Stimulated activated naive CD8-positive, alpha-beta T cell treated with anti-CD3 and anti-CD28 coated beads, Interleukin-15, Interleukin-2, amounts not matched to agents 100 U/mL and 50 U/mL, for 24 hours (primary cell): Measurements from ENCODE around the gene SRPRA.
A peak's percentile ranks its signal among the peaks of the same experiment; 100 is the strongest.
"Not testable (repeated sequence)": the region's sequence is repeated elsewhere in the genome, so short reads cannot be mapped to it uniquely, and the experiment has no call there.

Experiments used
- ATAC-seq: fragments of 150-1000 bp; cut with Tn5 transposase; one replicate; pipeline ENCODE4 v1.10.0; 2021
- DNase-seq: peaks from one replicate; pipeline ENCODE4 v3.0.0; 2021

Gene SRPRA

DNA sequence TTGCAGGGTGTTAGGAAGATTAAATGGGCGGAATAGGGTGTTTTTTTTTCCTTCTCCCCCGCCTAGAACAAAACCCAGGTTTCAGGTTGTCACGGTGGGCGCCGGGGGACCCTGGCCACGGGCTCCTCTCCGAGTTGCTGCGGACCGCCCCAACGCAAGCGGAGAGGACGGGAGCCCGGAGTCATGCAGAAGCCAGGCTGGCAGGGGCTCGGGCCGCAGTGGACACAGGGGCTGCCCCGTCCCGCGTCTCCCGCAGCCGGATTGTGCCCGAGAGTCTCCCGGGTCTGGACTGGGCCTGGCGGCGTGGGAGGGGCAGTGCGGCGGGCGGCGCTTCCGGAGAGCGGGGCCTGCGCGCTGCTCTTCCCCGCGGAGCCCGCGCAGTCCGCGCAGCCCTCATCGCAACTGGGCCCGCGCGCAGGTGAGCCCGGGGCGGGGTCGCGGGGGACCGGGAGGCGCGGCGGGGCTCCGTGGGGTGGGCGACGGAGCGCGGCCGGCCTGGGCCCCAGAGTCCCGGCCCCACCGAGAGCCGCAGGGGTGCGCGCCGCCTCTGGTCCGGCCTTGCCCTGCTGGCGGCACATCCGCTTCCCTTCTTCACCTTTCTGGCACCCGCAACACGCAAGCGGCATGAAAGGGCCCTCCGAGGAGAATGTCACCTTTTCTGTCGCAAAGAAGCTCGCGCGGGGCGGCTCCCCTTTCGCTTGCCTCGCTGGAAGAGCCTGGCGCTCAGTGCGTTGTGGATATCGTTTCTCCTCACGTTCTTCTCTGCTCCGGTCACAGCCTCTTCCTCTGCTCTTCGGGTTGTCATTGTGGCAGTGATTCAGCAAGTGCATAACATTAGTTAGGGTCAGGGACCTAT is 14.3 kb upstream of the SRPRA start, which contains the start of gene TIRAP:
Gene TIRAP, plus strand, starts transcription at position 358 of the 856 bp plus-strand sequence. CDS start 7,802 bp downstream, outside the sequence.
- DNase-seq (peak; percentile 61), ATAC-seq (peak; percentile 66)

GRCh38 chr11:126282361-126282735 is 13.7 kb upstream of the SRPRA start:
- DNase-seq (peak; percentile 51), ATAC-seq (peak; percentile 21)

DNA sequence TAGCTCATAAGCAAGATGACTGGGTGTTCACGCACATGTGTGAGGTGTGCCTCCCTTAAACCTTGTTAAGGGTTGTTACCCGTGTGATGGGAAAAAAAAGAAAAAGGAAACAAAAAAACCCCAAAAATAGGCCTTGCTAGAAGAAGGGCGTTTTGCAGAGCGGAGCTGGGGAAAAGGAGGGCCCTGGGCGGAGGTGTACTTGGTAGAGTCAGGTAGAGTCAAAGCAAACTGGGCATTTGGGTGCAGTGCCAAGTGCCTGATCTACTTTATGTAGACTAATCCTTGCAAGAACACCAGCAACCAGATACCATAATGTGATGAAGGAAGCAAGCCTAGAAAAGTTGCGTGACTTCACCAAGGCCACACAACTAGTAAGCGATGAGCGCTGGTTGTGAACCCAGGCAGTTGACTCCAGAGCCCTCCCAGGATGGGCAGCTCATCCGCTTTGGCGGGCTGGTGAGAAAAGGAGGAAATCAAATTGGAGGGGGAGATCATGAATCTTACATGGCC is 13.0 kb upstream of the SRPRA start:
- DNase-seq (no peak), ATAC-seq (no peak)

DNA sequence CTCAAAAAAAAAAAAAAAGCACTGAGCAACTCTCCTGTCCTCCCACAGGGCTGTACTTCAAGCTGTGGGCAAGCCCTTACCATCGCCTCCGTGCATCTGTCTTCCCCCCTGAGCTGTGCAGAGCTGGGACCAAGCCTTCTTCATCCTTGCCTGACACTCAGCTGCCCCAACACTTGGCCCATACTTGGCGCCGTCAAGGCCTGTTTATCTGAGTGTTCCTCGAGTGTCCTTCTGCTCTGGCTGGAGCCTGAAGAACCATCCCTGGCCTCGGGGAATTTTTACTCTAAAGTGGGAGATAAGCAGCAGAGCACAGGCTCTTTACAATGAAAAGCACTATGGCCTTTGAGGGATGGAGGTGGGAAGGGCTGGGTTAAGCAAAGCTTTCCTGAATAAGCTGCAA is 12.6 kb upstream of the SRPRA start:
- ATAC-seq (no peak), DNase-seq (no peak)

- DNase-seq (no peak), ATAC-seq (no peak)
These were observed 11.9 kb upstream of the SRPRA start for GRCh38 chr11:126280595-126280994.

- DNase-seq (no peak), ATAC-seq (no peak)
These were observed 10.5 kb upstream of the SRPRA start for GRCh38 chr11:126279191-126279590.

- no peak for ATAC-seq
- no peak for DNase-seq
These were observed 9.1 kb upstream of the SRPRA start for GRCh38 chr11:126277780-126278179.

GRCh38 chr11:126277322-126277721 is 8.6 kb upstream of the SRPRA start:
- no peak for ATAC-seq

DNA sequence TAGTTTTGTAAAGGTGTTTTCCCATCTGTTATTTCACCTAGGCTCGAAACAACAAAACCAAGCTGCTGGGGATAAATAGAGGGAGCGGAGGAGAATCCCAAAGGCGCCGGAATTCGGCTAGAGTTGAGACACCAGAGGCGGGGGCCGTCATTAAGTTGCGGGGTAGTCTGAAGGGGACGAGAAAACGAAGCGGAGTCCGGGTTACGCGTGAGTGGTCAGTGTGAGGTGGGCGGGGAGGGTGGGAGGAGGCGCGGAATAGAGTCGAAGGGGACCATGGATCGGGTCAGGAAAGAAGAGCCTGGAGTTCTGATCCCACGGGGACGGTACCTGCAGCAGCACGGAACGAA is 361 bp downstream of the SRPRA start:
- no peak for ATAC-seq
- DNase-seq = no peak

More at GRCh38 chr11:126277322-126277721, 8.6 kb upstream of the SRPRA start:
- no peak for DNase-seq

- ATAC-seq (no peak), DNase-seq (no peak)
These were observed 1.0 kb downstream of the SRPRA start for GRCh38 chr11:126267650-126268049.

- ATAC-seq (no peak), DNase-seq (no peak)
These were observed 2.9 kb downstream of the SRPRA start for GRCh38 chr11:126265811-126266210.

- DNase-seq (no peak), ATAC-seq (no peak)
These were observed 5.2 kb downstream of the SRPRA start for GRCh38 chr11:126263489-126263888.

DNA sequence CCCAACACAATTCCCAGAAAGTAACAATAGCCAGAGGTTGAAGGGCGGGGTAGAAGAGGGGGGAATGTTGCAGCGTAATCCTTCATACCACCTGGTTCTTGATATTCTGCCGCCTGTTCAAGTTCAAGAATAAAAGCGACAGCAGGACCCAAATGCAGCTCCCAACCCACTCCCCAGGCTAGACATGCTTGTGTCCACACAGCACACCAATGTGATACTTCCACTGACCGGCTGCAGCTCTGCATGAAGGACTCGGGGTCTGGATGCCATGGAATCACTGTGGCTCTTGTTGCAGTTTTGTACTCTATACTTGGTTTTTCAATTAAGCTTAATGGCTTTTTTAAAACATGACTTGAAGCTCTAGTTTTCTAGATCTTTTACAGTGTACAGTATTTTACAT is 6.5 kb downstream of the SRPRA start:
- ATAC-seq = no peak
- no peak for DNase-seq

DNA sequence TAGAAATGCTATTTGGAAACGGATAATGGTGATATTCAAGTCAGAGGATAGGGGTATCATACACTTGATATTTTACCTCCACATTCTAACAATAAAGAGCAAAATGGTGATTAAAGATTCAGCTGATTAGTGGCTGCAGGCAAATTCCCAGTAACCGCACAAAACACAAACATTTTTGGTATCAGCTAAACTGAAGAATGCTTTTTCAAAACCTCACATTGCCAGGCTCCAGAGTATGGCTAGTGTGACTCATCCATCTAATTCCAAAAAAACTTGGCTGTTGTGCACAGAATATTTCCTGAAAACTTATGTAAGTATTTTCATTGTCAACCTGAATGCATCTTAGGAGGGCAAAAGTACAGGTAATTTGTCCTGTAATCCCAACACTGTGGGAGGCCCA is 10.9 kb downstream of the SRPRA start:
- DNase-seq = no peak
- no peak for ATAC-seq

- DNase-seq (no peak), ATAC-seq (no peak)
These were observed 11.6 kb downstream of the SRPRA start for GRCh38 chr11:126257144-126257543.

DNA sequence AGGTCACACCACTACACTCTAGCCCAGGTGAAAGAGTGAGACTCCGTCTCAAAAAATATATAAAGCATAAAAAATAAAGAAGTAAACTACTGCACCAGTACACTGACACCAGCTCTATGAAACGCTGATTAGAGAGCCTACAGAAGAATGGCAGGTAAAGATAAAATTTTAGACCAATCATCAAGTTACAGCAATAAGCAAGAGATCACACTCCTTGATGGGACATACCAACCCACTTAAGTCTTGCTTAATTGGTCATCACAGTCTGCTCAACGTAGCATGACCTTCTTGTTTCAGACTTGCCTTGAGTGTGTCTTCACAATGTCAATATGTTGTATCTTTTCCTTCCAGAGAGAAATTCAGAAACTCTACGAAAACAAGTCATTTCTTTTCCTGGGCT is 12.5 kb downstream of the SRPRA start:
- ATAC-seq (no peak), DNase-seq (no peak)

- not testable (repeated sequence) for ATAC-seq, DNase-seq
These were observed 13.2 kb downstream of the SRPRA start for GRCh38 chr11:126255507-126255906.

- no peak for DNase-seq
- ATAC-seq = no peak
These were observed 13.9 kb downstream of the SRPRA start for GRCh38 chr11:126254819-126255218.

- ATAC-seq = no peak
- no peak for DNase-seq
These were observed 15.4 kb downstream of the SRPRA start for GRCh38 chr11:126253265-126253664.

DNA sequence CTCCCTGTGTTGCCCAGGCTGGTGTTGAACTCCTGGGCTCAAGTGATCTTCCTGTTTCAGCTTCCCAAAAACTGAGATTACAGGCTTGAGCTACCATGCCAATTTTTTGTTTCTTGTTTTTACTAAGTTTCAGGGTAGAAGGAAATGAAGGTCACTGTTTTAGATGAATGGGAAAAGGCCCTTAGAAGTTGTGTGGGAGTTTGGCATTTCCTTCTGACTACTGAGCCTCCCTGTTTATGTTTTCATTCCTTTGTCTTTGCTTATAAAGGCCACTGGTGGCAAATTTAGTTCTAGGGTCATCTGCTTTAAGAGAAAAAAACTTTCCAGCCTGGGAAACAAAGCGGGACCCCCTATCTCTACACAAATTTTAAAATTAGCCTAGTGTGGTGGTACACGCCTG is 22.1 kb downstream of the SRPRA start:
- DNase-seq (no peak), ATAC-seq (no peak)

GRCh38 chr11:126233391-126233790 is 35.3 kb downstream of the SRPRA start:
- DNase-seq (no peak), ATAC-seq (no peak)

DNA sequence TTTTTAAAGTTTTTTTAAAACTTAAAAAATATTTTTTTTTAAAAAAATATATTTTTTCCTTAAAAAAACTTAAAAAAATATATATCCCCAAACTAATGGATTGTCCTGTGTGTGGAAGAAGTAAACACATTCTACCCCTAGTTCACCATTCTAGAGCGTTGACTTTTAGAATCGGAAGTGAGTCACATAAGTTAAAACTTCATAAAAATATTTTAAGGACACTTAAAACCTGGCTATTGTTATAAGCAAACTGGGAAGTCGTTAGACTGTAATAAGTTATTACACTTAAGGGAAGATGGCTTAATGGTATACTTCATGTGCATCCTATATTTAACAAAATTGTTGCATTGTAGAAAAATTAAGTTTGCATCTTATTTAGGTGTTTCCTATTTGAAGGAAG is 36.0 kb downstream of the SRPRA start:
- ATAC-seq (no peak), DNase-seq (no peak)

- ATAC-seq (no peak), DNase-seq (no peak)
These were observed 36.8 kb downstream of the SRPRA start for GRCh38 chr11:126231725-126232459.
